H54 (cell line): ENCODE measurements around the gene MED25.

Source experiments
- DNase-seq: peaks from one replicate; pipeline ENCODE4 v3.0.0; 2011; ENCODE audit warnings: low spot score, mixed read lengths; ENCODE audit not compliant: insufficient read length
- FAIRE-seq: peaks from 3 replicates; lab custom pipeline; 2011; peaks lifted over from hg19 to GRCh38; lab: Jason Lieb, UNC
- POLR2A ChIP-seq: IDR thresholded peaks from 2 replicates; pipeline ENCODE4 v1.6.1; 2011; ENCODE audit warnings: low read depth, mild to moderate bottlenecking, low read length

The MED25 gene

DNA sequence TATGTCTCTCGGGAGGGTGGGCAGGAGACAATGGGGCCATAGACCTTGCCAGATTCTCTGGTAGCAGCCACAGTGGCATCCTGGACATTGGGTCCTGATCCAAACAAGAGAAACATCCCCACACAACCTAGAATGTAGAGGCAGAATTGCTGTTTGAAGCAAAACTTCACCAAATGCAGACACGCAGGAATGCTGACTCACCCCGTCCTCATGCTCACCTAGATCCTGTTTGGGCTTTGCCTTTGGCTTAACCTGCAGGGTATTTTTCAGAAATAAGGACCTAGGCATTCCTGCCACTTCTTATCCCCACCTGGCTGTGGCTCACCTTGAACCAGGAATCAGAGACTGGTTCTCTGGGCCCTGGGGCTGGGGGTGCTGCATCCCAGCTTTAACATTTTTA is 66.7 kb downstream of the MED25 start:
- TF ChIP-seq POLR2A, result no peak
- FAIRE-seq, result no peak
- DNase-seq, result no peak
